Lower leg skin (tissue), 3 donors: ENCODE data around the gene DOCK1.

Experiments
- POLR2A ChIP-seq, 2 donors: fragments of 450-650 bp; IDR thresholded peaks; one replicate each; pipeline ENCODE4 v1.6.1; 2016 to 2017; ENCODE audit warnings: antibody characterized with exemption in 2 of 2, mild to moderate bottlenecking in 1 of 2, moderate library complexity in 1 of 2
- TF ChIP-seq, protein P1 (sequence below), 3 donors: fragments of 450-650 bp; IDR thresholded peaks; one replicate each; pipeline ENCODE4 v1.5.1; 2016; ENCODE audit warnings: antibody characterized with exemption in 3 of 3, mild to moderate bottlenecking in 3 of 3, moderate library complexity in 2 of 3

DNA sequence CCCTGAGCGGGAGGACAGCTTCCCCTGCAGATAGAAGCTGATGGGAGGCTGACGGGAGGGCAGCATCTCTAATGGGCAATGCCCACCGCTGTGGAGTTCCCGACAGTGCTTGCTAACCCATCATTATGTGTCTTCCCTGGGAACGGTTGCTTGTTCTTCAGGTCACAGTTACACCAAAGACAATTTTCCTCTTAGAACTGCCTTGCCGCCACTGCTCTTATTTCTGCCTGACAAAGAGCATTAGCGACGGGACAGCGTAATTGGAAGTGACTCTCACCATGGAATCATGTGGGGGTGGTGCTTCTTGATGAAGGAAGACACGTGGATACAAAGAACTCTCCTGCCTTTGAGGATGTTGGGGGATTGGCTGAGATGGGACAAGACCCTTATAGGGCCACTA is 562.6 kb downstream of the DOCK1 start:
- TF ChIP-seq, protein P1, sequence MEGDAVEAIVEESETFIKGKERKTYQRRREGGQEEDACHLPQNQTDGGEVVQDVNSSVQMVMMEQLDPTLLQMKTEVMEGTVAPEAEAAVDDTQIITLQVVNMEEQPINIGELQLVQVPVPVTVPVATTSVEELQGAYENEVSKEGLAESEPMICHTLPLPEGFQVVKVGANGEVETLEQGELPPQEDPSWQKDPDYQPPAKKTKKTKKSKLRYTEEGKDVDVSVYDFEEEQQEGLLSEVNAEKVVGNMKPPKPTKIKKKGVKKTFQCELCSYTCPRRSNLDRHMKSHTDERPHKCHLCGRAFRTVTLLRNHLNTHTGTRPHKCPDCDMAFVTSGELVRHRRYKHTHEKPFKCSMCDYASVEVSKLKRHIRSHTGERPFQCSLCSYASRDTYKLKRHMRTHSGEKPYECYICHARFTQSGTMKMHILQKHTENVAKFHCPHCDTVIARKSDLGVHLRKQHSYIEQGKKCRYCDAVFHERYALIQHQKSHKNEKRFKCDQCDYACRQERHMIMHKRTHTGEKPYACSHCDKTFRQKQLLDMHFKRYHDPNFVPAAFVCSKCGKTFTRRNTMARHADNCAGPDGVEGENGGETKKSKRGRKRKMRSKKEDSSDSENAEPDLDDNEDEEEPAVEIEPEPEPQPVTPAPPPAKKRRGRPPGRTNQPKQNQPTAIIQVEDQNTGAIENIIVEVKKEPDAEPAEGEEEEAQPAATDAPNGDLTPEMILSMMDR (IDR thresholded peaks at IDR 0.05), result no peak
- no peak for TF ChIP-seq POLR2A (IDR thresholded peaks at IDR 0.05)
